HepG2 (cell line): ENCODE measurements around the gene ELN. TPM values are rescaled to one million over a fixed set of nuclear protein-coding genes. Genes with fewer than 3 reads are reported as not detected.

ENCODE experiments used
- ATAC-seq: fragments of 200-7000 bp; cut with Tn5 transposase; 3 replicates; pipeline ENCODE4 v1.9.1; 2020; ENCODE audit warnings: mild to moderate bottlenecking, moderate library complexity
- BruUV-seq: library from RNA; stranded (reverse); fragments of 400-500 nt; replicated peaks from 2 replicates; lab custom pipeline; 2021; lab: Mats Ljungman, UMichigan
- CTCF ChIA-PET: fragments of 300-600 bp; formaldehyde crosslinking; extraction: SDS; loops from one replicate; lab custom pipeline; 2021; ENCODE audit warnings: low total read pairs, inconsistent platforms, low intra/inter-chr PET ratio; lab: Yijun Ruan, JAX
- POLR2A ChIA-PET: fragments of 350-600 bp; sonication (Branson Sonifier 250); formaldehyde crosslinking; loops from one replicate; lab custom pipeline; 2020; ENCODE audit warnings: antibody characterized with exemption, inconsistent platforms; lab: Yijun Ruan, JAX
- DNase-seq: peaks from one replicate; pipeline ENCODE4 v3.0.0-alpha.2; 2015; ENCODE audit warnings: low spot score
- FAIRE-seq: peaks from 3 replicates; lab custom pipeline; 2011; peaks lifted over from hg19 to GRCh38; lab: Jason Lieb, UNC
- H2AFZ ChIP-seq: one replicate; pipeline ENCODE4 v1.6.1; 2011; ENCODE audit warnings: low read length, inconsistent platforms
- H3K27ac ChIP-seq: fragments of 300-600 bp; 3 replicates; pipeline ENCODE4 v1.8.0; 2011; ENCODE audit warnings: mixed run types, mild to moderate bottlenecking, mixed read lengths, low read length, inconsistent platforms; ENCODE audit not compliant: insufficient read depth; ENCODE audit errors: extremely low read length
- H3K27me3 ChIP-seq, 2 experiments: fragments of 200-600 bp in 1 of 2; 2 replicates in 1 of 2; 3 replicates in 1 of 2; pipeline versions ENCODE4 v1.6.0 to v1.8.0; 2011; ENCODE audit warnings: low read length in 2 of 2, mild to moderate bottlenecking in 2 of 2, moderate library complexity in 2 of 2, inconsistent platforms in 1 of 2; ENCODE audit not compliant: insufficient read depth in 2 of 2, control insufficient read depth in 1 of 2
- H3K36me3 ChIP-seq, 2 experiments: fragments of 200-600 bp in 1 of 2; replicated peaks in 1 of 2; 2 replicates in 1 of 2; 3 replicates in 1 of 2; pipeline versions ENCODE4 v1.5.1 to v1.8.0; 2011; ENCODE audit warnings: low read length in 2 of 2, inconsistent platforms in 1 of 2; ENCODE audit not compliant: insufficient read depth in 2 of 2, control insufficient read depth in 1 of 2
- H3K4me1 ChIP-seq: 2 replicates; pipeline ENCODE4 v1.5.1; 2012; ENCODE audit warnings: low read length, inconsistent platforms; ENCODE audit not compliant: insufficient read depth
- H3K4me2 ChIP-seq: 2 replicates; pipeline ENCODE4 v1.6.0; 2011; ENCODE audit warnings: low read depth, low read length, inconsistent platforms
- H3K4me3 ChIP-seq, 3 experiments: fragments of 200-600 bp in 1 of 3; sonication (generic), shearing (Covaris generic) in 1 of 3; replicated peaks in 1 of 3; 2 replicates each; pipeline ENCODE4 v1.5.1; 2011 to 2016; ENCODE audit warnings: low read length in 3 of 3, inconsistent platforms in 2 of 3, low read depth in 2 of 3, mild to moderate bottlenecking in 2 of 3, control low read depth in 1 of 3, mixed read lengths in 1 of 3; ENCODE audit not compliant: insufficient read depth in 1 of 3
- H3K79me2 ChIP-seq: one replicate; pipeline ENCODE4 v1.6.1; 2011; ENCODE audit warnings: low read length, inconsistent platforms; ENCODE audit not compliant: insufficient read depth
- H3K9ac ChIP-seq: 2 replicates; pipeline ENCODE4 v1.6.0; 2011; ENCODE audit warnings: mild to moderate bottlenecking, low read depth, low read length, inconsistent platforms; ENCODE audit not compliant: insufficient read depth
- H3K9me3 ChIP-seq: 2 replicates; pipeline ENCODE4 v1.5.1; 2012; ENCODE audit warnings: mild to moderate bottlenecking, low read length
- H4K20me1 ChIP-seq: 2 replicates; pipeline ENCODE4 v1.6.0; 2011; ENCODE audit warnings: inconsistent platforms, mild to moderate bottlenecking, low read length, moderate library complexity; ENCODE audit not compliant: insufficient read depth
- CBFB ChIP-seq: sonication (generic); formaldehyde crosslinking; IDR thresholded peaks from 2 replicates; pipeline ENCODE4 v1.4.0; 2020; ENCODE audit warnings: missing genetic modification reagents
- EEA1 ChIP-seq: sonication (generic); formaldehyde crosslinking; IDR thresholded peaks from 2 replicates; pipeline ENCODE4 v1.5.1; 2020; ENCODE audit warnings: mild to moderate bottlenecking, missing genetic modification reagents, borderline replicate concordance
- ELF3 ChIP-seq: IDR thresholded peaks from 2 replicates; pipeline ENCODE4 v1.6.1; 2016; ENCODE audit warnings: missing genetic modification reagents, missing compliant biosample characterization
- GFI1 ChIP-seq: sonication (generic); formaldehyde crosslinking; IDR thresholded peaks from 2 replicates; pipeline ENCODE4 v1.5.0; 2020; ENCODE audit warnings: missing genetic modification reagents, mild to moderate bottlenecking, borderline replicate concordance
- HDAC2 ChIP-seq: sonication (generic); formaldehyde crosslinking; IDR thresholded peaks from 2 replicates; pipeline ENCODE4 v1.4.0; 2020; ENCODE audit warnings: missing genetic modification reagents
- NKX3-1 ChIP-seq: sonication (generic); formaldehyde crosslinking; IDR thresholded peaks from 2 replicates; pipeline ENCODE4 v1.5.0; 2020; ENCODE audit warnings: missing genetic modification reagents
- PRMT3 ChIP-seq: sonication (generic); formaldehyde crosslinking; IDR thresholded peaks from 2 replicates; pipeline ENCODE4 v1.8.1; 2022; ENCODE audit warnings: low read depth, mild to moderate bottlenecking, moderate library complexity, missing genetic modification reagents, borderline replicate concordance
- RARG ChIP-seq: sonication (generic); formaldehyde crosslinking; IDR thresholded peaks from 2 replicates; pipeline ENCODE4 v1.4.0; 2020; ENCODE audit warnings: low read depth, mild to moderate bottlenecking, missing genetic modification reagents
- ZBTB38 ChIP-seq: sonication (generic); formaldehyde crosslinking; IDR thresholded peaks from 2 replicates; pipeline ENCODE4 v1.5.1; 2020; ENCODE audit warnings: mild to moderate bottlenecking, missing genetic modification reagents
- WGBS: methylation state at CpG from one replicate; pipeline ENCODE4 v1.1.6; 2017; ENCODE audit warnings: low lambda C conversion rate; 5-methylcytosine and 5-hydroxymethylcytosine counted together
- in situ Hi-C: cut with HindIII; loops from 2 replicates; pipeline ENCODE4 v1.10.0; 2017; ENCODE audit warnings: low pct_unique_long_range_greater_than_20kb; ENCODE audit not compliant: extremely low pct_ligation_motif_present
- intact Hi-C: fragments of 100-400 bp; cut with micrococcal nuclease; formaldehyde crosslinking; loops from one replicate; pipeline ENCODE4 v1.10.0; 2022; ENCODE audit not compliant: unreplicated experiment
- polyA plus RNA-seq, 8 experiments: library from polyadenylated mRNA; depleted of rRNA in 3 of 8; stranded (reverse) in 7 of 8; unstranded in 1 of 8; fragments of >200 nt; fragmentation: Illumina TruSeq in 4 of 8; extraction: Trizol in 4 of 8; gene quantifications; 2 replicates each; pipeline versions ENCODE4 v1.2.1 to v1.2.3, GENCODE V29; 2011 to 2016; ENCODE audit warnings: low read depth in 4 of 8, missing spikeins in 1 of 8, mixed read lengths in 1 of 8; ENCODE audit not compliant: insufficient read depth in 1 of 8
- total RNA-seq, 5 experiments: library from RNA; depleted of rRNA; stranded (reverse); fragments of >200 nt; fragmentation: Illumina TruSeq; extraction: Trizol; gene quantifications; 2 replicates each; pipeline ENCODE4 v1.2.3, GENCODE V29; 2016; ENCODE audit warnings: low read depth in 1 of 5

The ELN gene
- total and polyA plus RNA-seq, 2 of the 13 experiments (the other 11 are each of a cell fraction or from before 2014, with no cell fraction given) = 0.15 to 0.37 TPM

GRCh38 chr7:74021546-74022320 is 6.2 kb upstream of the ELN start:
- Histone ChIP-seq H3K4me3 (no peak overlapping the region), H4K20me1 (no peaks in the 10 kb centered on the region), H2AFZ (no peak overlapping the region), H3K36me3 (no peaks in the 10 kb centered on the region), H3K27me3 (peaks cover 3 to 36% of the 10 kb centered on the region in 2 experiments), H3K27ac (no peak overlapping the region), H3K9me3 (no peaks in the 10 kb centered on the region), H3K4me2 (no peak overlapping the region), H3K4me1 (no peaks in the 10 kb centered on the region; the same call in 1 of the 2 replicates), H3K9ac (no peak overlapping the region), H3K79me2 (no peaks in the 10 kb centered on the region)
- no peak for TF ChIP-seq NKX3-1
- TF ChIP-seq ELF3 (CRISPR knock-in tag) = no peak
- TF ChIP-seq HDAC2 = no peak
- no TSS peak for BruUV-seq
- DNase-seq = no peak
- no peak for FAIRE-seq
- in situ Hi-C loops = loop anchor here (5.0 kb wide), 1 partner anchor 149 kb away; no protein-coding TSS in a partner anchor
- intact Hi-C loops = no loop called here
- CTCF ChIA-PET = no interaction called here
- 39% methylated on average over 19 of the region's 26 CpGs for WGBS
- POLR2A ChIA-PET = no interaction called here
- no peak for ATAC-seq

GRCh38 chr7:74022507-74022906 is 5.5 kb upstream of the ELN start:
- no peaks in the 10 kb centered on the region for H3K36me3 ChIP-seq
- CTCF ChIA-PET = no interaction called here
- H3K4me3 ChIP-seq = no peak overlapping the region

More at GRCh38 chr7:74022507-74022906, 5.5 kb upstream of the ELN start:
- no TSS peak for BruUV-seq
- ATAC-seq = no peak
- no peak overlapping the region for H3K9ac ChIP-seq
- no peaks in the 10 kb centered on the region for H4K20me1 ChIP-seq
- in situ Hi-C loops (loop anchor here (5.0 kb wide), 1 partner anchor 150 kb away; no protein-coding TSS in a partner anchor), intact Hi-C loops (no loop called here)
- H3K4me2 ChIP-seq = no peak overlapping the region
- no peaks in the 10 kb centered on the region for H3K9me3 ChIP-seq
- FAIRE-seq = no peak
- H3K27me3 ChIP-seq = peaks cover 3 to 36% of the 10 kb centered on the region in 2 experiments
- H3K79me2 ChIP-seq = no peaks in the 10 kb centered on the region
- no peak for DNase-seq
- TF ChIP-seq GFI1 (no peak), PRMT3 (CRISPR knock-in tag) (no peak), CBFB (CRISPR knock-in tag) (no peak), ZBTB38 (no peak), RARG (CRISPR knock-in tag) (no peak), EEA1 (no peak)
- no peak overlapping the region for H2AFZ ChIP-seq
- H3K4me1 ChIP-seq = peaks cover 8% of the 10 kb centered on the region
- POLR2A ChIA-PET = no interaction called here
- no peak overlapping the region for H3K27ac ChIP-seq
- WGBS = 69% methylated on average over 6 of the region's 7 CpGs
